Activated CD4-positive, CD25-positive, alpha-beta regulatory T cell (primary cell): ENCODE results near the gene MAML3.

Source experiments
- DNase-seq, 4 experiments: peaks; one replicate each; lab custom pipeline; 2025; lab: John Stamatoyannopoulos, UW

MAML3 gene

DNA sequence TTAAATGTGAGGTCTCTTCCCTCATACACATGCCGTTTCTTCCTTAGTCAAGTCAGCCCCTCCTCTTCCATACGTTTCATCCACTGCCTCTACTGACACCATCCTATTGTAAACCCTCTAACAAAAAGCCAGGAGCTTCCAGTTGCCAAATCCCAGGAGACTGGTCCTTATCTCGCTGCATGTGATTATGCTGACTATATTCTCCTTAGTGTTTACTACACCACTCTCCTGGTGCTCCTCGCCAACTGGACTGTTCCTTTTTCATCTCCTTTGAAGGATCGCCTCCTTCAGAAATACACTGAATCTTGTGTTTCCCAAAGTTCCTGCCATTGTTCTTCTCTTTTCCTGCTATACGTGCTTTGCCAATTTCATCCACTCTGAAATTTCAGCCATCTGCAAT, 27.7 kb downstream of the MAML3 start:
- DNase-seq, result no peak

DNA sequence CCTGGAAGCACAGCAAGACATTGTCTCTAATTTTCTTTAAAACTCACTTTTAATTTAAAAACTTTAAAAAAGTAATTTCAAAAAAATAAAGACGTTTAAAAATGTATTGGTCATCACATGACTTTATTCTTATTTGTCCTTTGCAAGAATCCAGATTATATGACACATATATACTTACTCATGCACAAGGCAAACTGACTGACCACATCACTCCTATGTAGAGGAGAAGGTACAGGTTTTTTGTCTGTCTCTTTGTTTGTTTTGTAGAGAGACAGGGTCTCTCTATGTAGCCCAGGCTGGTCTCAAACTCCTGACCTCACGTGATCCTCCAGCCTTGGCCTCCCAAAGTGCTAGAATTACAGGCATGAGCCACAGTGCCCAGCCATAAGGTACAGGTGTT, 28.6 kb downstream of the MAML3 start:
- DNase-seq, result no peak

GRCh38 chr4:140123666-140124377, 30.2 kb downstream of the MAML3 start:
- DNase-seq, result no peak

DNA sequence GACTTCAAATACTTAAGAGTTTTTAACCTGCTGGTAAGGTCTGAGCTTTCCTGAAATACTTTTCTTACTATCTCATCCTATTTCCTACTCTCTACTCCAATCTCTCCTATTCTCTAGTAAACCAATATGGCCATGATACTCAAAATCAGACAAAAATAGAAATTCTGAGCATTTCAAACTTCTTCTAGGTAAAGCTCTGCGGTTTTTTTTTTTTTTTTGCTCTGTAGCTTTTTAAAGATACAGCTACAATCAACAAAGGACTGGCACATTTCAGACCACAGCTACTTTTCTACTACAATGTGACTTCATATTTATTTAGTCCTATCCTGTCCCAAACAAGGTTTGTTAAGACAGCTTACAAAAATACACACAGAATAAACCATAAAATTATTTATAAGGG, 31.1 kb downstream of the MAML3 start:
- no peak for DNase-seq

DNA sequence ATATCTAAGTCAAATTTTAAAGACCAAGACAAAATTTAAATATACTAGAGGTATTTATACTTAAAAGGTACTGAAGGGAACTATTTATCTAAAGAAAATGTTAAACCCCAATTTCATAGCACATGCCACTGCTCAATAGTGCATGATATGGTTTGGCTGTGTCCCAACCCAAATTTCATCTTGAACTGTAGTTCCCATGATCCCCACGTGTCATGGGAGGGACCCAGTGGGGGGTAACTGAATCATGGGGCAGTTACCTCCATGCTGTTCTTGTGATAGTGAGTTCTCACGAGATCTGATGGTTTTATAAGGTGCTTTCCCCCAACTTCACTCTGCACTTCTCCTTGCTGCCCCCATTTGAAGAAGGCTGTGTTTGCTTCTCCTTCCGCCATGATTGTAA, 32.3 kb downstream of the MAML3 start:
- DNase-seq, result no peak

DNA sequence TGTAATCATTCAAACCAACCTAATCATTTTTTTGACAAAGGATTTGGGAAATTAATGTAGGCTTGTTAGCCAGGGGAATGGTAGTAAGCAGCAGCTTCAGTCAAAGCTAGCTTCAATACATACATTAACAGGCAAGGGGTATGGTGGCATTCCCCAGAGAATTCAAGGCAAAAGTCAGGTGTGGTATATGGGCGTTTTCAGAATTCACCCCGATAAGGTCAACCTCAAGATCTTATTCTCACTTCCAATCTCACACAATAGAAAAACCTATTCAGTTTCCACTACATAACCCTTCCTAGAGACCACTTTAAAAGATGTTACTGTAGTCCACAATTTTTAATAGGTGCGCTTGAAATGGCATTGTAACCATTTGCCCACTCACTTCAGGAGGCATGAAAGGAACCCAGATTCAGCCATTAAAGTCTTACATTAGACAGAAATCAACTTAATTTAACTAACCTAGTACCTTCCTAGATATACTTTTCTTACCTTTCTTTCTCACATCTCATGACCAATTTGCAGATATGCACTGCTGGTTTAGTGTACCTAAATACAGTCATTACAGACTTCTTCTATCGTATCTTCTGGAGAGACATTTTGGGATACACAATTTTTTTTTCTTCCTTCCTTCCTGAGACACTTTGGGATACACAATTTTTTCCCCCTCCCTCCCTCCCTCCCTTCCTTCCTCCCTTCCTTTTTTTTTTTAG, 34.9 kb downstream of the MAML3 start:
- DNase-seq, result no peak

GRCh38 chr4:140117947-140118346, 36.0 kb downstream of the MAML3 start:
- DNase-seq, result no peak

GRCh38 chr4:140116442-140117104, 37.4 kb downstream of the MAML3 start:
- no peak for DNase-seq

DNA sequence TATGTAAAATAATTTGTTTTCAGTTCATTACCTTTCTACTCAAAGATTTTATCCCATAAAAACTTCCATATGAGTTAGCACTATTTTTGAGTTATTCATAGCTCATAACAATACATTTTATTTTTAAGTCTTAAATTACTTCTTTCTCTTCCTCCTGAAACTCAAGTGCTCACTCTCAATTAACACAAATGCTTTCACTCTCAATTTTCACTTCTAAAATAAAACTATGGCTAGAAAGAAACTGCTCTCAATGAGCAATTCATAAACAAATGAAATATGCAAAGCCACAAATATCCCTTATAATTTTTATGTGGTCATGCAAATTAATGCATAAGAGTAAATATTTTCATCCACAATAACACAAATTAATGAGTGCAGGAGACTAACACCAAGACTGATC, 38.8 kb downstream of the MAML3 start:
- DNase-seq, result no peak

DNA sequence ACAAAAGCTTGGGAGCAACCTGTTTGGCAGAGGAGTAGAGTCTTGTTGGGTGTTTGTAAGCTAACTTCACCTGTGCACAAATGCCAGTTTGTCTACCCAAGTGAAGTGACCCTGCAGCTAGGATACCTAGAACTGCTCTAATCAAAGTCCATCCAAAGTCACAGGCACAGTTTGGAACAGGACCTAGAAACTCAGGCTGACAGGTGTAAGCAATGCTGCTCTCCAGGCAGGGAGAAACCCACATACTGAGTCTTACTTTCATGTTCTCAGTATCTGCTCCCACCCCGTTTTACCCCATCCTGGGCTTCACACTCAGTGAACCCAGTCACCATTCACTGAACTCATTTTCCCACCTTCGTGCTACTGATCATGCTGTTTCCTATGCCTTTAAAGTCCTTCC, 40.3 kb downstream of the MAML3 start:
- DNase-seq, result no peak

GRCh38 chr4:140112576-140112975, 41.4 kb downstream of the MAML3 start:
- DNase-seq, result no peak

DNA sequence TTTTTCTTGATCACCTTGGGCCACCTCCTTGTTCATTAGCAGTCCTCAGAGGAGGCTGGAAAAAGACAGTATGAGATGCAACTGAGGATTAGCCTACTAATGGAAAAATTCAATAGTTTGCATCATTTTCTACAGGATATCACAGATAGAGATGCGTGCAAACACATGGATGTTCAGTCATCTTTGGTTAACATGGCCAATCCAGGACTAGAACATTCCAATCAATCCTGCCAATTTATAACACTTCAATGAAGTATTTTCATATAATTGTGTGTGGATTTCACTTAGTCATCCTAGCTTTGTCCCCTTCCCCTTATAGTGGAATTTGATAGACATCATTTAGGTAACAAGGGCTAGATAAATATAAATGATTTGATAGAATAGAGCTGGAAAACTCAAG, 42.7 kb downstream of the MAML3 start:
- no peak for DNase-seq

- DNase-seq, result no peak
Observed at GRCh38 chr4:140110542-140111215, 43.3 kb downstream of the MAML3 start.

GRCh38 chr4:140109737-140110136, 44.2 kb downstream of the MAML3 start:
- no peak for DNase-seq

- DNase-seq, result no peak
Observed at GRCh38 chr4:140109292-140109691, 44.7 kb downstream of the MAML3 start.

DNA sequence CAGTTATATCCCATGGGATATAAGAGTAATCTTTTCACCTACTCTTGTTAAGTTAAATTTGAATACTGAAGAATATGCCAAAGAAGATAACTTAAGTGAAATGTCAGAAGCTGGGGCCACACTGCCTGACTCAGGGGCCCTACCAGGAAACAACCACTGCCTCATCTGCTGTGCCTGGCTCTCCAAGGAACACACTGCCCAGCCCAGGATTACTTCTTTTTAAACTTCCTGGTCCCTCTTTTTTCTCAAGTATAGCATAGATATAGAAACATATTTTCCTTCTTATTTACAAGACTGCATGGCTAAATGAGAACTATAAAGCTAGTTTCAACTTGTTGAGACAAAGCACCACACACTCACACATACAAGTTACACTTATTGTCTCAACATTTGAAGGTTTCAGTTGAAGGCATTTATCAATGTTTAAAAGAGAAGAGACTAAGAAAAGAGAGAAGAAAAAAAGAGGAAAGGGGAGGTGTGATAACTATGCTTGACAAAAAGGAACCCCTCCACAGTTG, 45.2 kb downstream of the MAML3 start:
- DNase-seq, result no peak

GRCh38 chr4:140108243-140108642, 45.7 kb downstream of the MAML3 start:
- DNase-seq, result no peak

- no peak for DNase-seq
Observed at GRCh38 chr4:140106289-140106844, 47.6 kb downstream of the MAML3 start.

- no peak for DNase-seq
Observed at GRCh38 chr4:140105436-140105835, 48.5 kb downstream of the MAML3 start.

DNA sequence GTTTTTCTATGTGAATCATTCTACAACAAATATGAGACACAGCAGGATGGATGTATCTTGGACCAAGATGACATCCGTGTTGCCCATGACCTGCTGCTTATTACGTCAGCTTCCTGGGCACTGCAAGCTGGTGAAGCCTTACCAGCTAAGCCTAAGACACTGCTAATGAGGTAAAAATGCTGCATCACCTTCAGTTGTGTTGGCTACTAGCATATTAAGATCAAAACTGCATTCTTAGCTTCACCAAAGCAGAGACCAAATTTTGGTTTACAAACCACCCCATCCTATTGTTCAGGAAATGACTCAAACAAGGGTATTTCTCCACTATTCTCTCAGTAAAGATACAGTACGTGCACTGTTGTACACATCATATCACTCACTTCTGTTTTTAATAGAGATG, 50.3 kb downstream of the MAML3 start:
- DNase-seq, result peak in 1 of 4 experiments; percentile 2

GRCh38 chr4:140102421-140102820, 51.6 kb downstream of the MAML3 start:
- DNase-seq, result no peak

DNA sequence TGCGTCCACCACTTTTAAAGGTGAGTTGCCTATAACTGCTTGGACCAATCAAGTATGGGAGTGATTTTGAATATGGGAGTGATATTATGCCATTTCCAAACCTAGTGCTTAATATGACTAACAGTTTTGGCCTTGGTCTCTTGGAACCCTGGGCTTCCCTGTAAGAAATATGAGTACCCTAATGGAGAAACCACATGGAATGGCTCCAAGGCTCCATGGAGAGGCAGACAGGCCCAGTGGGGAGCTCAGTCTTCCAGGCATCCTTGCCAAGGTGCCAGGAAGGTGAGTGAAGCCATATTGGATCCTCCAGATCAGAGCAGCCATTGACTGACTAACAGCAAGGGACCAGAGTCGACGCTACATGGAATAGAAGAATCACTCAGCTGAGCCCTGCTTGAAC, 53.2 kb downstream of the MAML3 start:
- no peak for DNase-seq
